HEK293T (cell line): Measurements from ENCODE around the gene CCDC146.

Experiments used
- CTCF ChIA-PET: fragments of 350-600 bp; formaldehyde crosslinking; extraction: SDS; loops from one replicate; lab custom pipeline; 2021; ENCODE audit warnings: antibody characterized with exemption, inconsistent platforms; lab: Yijun Ruan, JAX
- POLR2A ChIA-PET: fragments of 350-600 bp; formaldehyde crosslinking; extraction: SDS; loops from one replicate; lab custom pipeline; 2020; ENCODE audit warnings: antibody characterized with exemption, inconsistent platforms; lab: Yijun Ruan, JAX
- DNase-seq: peaks from one replicate; pipeline ENCODE4 v3.0.0; 2012; ENCODE audit warnings: mixed read lengths; ENCODE audit errors: extremely low spot score
- ARNT ChIP-seq: fragments of 450-650 bp; IDR thresholded peaks from 2 replicates; pipeline ENCODE4 v1.6.1; 2017; ENCODE audit warnings: mild to moderate bottlenecking
- BHLHE40 ChIP-seq: fragments of 450-650 bp; IDR thresholded peaks from 2 replicates; pipeline ENCODE4 v1.6.1; 2016; ENCODE audit warnings: mild to moderate bottlenecking, moderate library complexity, borderline replicate concordance
- CTBP1 ChIP-seq: fragments of 450-650 bp; IDR thresholded peaks from 2 replicates; pipeline ENCODE4 v1.6.1; 2016; ENCODE audit warnings: borderline replicate concordance
- ELF4 ChIP-seq: fragments of 450-650 bp; IDR thresholded peaks from 2 replicates; pipeline ENCODE4 v1.6.1; 2017; ENCODE audit warnings: antibody characterized with exemption
- FOXA1 ChIP-seq: fragments of 450-650 bp; IDR thresholded peaks from 2 replicates; pipeline ENCODE4 v1.6.1; 2016; ENCODE audit warnings: mild to moderate bottlenecking
- FOXK2 ChIP-seq: fragments of 450-650 bp; IDR thresholded peaks from 2 replicates; pipeline ENCODE4 v1.6.1; 2016; ENCODE audit warnings: mild to moderate bottlenecking
- FOXM1 ChIP-seq: fragments of 450-650 bp; IDR thresholded peaks from 2 replicates; pipeline ENCODE4 v1.6.1; 2017; ENCODE audit warnings: mild to moderate bottlenecking, borderline replicate concordance
- HDGF ChIP-seq: fragments of 450-650 bp; IDR thresholded peaks from 2 replicates; pipeline ENCODE4 v1.6.1; 2017; ENCODE audit warnings: antibody characterized with exemption, borderline replicate concordance
- L3MBTL2 ChIP-seq: fragments of 450-650 bp; conservative IDR thresholded peaks from 2 replicates; pipeline ENCODE4 v1.6.1; 2016; ENCODE audit warnings: mild to moderate bottlenecking
- LEF1 ChIP-seq: fragments of 450-650 bp; IDR thresholded peaks from 2 replicates; pipeline ENCODE4 v1.6.1; 2017; ENCODE audit warnings: mild to moderate bottlenecking, borderline replicate concordance
- NFRKB ChIP-seq: fragments of 450-650 bp; IDR thresholded peaks from 2 replicates; pipeline ENCODE4 v1.6.1; 2016; ENCODE audit warnings: mild to moderate bottlenecking, moderate library complexity
- SP1 ChIP-seq: fragments of 450-650 bp; IDR thresholded peaks from 2 replicates; pipeline ENCODE4 v1.6.1; 2017
- SUZ12 ChIP-seq: fragments of 450-650 bp; IDR thresholded peaks from 2 replicates; pipeline ENCODE4 v1.6.1; 2016; ENCODE audit warnings: mild to moderate bottlenecking
- TARDBP ChIP-seq: fragments of 450-650 bp; IDR thresholded peaks from 2 replicates; pipeline ENCODE4 v1.6.1; 2016
- ZNF384 ChIP-seq: fragments of 450-650 bp; IDR thresholded peaks from 2 replicates; pipeline ENCODE4 v1.6.1; 2016
- TF ChIP-seq, protein P1 (sequence below): fragments of 450-650 bp; IDR thresholded peaks from 2 replicates; pipeline ENCODE4 v1.6.1; 2016

Gene CCDC146

DNA sequence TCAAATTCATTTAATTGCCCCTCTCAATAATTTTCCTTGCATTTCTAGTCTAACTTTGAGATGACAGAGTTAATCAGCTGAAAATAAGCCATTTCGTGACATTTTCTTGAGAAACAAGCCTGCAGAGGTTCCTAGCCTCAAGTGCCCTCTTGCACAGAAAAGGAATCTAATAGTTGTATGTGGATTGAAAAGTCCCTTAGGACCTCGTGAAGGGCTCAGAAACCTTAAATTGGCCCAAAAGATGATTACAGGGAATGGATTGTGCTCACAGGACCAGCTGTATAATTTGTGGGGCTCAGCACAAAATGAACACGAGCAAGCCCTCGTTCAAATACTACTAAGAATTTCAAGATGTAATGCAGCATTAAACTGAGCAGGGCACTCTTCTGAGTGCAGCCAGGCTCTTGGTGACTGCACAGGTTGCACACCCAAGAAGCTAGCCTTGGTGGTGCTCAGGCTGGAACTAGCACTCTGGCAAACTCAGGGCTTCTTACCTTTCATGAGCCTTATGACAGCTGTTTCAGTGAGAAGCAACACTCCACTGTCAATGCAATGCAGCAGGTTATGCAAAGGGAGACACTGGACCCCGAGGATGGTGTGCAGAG lies 191.6 kb downstream of the CCDC146 start:
- POLR2A ChIA-PET = no interaction called here
- CTCF ChIA-PET = no interaction called here

DNA sequence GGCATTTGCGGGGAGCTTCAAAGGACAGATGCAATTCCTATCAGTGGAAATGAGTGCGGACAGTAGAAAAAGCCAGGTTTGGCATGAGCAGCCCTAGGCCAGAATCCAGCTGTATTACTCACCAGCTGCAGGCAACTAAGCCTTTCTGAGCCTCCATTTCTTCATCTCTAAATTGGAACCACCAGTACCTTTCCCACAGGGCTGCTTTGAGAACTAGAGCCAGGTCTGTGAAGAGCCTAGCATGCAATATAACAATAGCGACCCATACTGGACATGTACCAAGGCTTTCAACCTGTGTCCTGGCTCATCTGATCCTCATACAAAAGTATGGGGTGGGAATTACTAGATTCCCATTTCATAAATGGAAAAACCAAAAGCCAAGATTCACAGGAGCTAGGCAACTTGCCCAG lies 192.8 kb downstream of the CCDC146 start:
- no peak for DNase-seq
- ChIA-PET POLR2A (no interaction called here), CTCF (interaction anchor here (0.9 kb wide), 1 partner anchor 17 kb away, joined by 3 read pairs; no protein-coding TSS in a partner anchor)
- TF ChIP-seq L3MBTL2 = no peak
- TF ChIP-seq TARDBP = no peak
- no peak for TF ChIP-seq ZNF384
- TF ChIP-seq ELF4 = no peak
- no peak for TF ChIP-seq LEF1
- TF ChIP-seq FOXM1 = no peak
- TF ChIP-seq ARNT = no peak
- no peak for TF ChIP-seq FOXA1
- no peak for TF ChIP-seq NFRKB
- TF ChIP-seq HDGF = no peak
- no peak for TF ChIP-seq BHLHE40
- TF ChIP-seq CTBP1 = no peak
- no peak for TF ChIP-seq FOXK2
- TF ChIP-seq, protein P1, sequence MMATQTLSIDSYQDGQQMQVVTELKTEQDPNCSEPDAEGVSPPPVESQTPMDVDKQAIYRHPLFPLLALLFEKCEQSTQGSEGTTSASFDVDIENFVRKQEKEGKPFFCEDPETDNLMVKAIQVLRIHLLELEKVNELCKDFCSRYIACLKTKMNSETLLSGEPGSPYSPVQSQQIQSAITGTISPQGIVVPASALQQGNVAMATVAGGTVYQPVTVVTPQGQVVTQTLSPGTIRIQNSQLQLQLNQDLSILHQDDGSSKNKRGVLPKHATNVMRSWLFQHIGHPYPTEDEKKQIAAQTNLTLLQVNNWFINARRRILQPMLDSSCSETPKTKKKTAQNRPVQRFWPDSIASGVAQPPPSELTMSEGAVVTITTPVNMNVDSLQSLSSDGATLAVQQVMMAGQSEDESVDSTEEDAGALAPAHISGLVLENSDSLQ = no peak
- TF ChIP-seq SP1 = no peak
- TF ChIP-seq SUZ12 = no peak

More for the DNA sequence above, 191.6 kb downstream of the CCDC146 start:
- TF ChIP-seq FOXK2 (no peak), L3MBTL2 (no peak)
- DNase-seq = no peak

DNA sequence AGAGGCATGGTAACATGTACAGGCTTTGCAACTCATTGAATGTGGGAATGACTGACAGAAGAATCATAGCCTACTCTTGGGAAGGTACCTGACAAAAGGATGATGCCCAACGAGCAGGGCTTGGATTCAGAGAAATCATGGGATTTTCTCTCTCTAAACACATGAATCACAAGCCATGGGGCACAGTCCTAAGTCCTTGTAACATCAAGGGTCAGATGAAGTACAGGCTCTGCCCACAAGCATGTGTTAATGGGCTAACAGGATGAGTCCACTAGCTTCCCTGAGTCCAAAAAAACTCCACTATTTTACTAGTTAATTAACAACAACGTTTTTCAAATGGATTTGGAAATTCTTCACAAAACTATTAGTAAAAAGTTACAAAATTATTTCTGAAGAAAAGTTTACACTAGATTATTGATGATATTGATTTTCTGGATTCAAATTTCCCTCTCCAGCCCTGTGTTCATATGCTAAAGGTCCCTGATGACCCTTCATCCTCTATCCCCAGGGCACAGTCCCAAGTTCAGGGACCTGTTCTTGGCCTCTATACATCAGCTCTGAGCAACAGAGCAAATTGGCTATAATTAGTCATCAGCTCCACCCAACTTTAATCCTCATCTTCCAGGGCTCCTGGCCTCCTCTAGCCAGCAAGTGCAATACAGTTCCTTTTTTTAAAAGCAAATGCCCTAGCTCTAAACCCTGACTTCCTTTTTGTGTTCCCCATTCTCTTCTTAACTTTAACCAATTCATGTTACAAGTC lies 194.0 kb downstream of the CCDC146 start:
- CTCF ChIA-PET = interaction anchor here (0.6 kb wide), 1 partner anchor 124 kb away, joined by 3 read pairs; no protein-coding TSS in a partner anchor
- POLR2A ChIA-PET = no interaction called here
- DNase-seq = no peak
- TF ChIP-seq NFRKB (no peak), ARNT (no peak), SP1 (no peak), ELF4 (no peak), SUZ12 (no peak), L3MBTL2 (no peak), FOXA1 (no peak), CTBP1 (no peak), TARDBP (no peak), LEF1 (no peak)
- TF ChIP-seq, protein P1 = no peak

DNA sequence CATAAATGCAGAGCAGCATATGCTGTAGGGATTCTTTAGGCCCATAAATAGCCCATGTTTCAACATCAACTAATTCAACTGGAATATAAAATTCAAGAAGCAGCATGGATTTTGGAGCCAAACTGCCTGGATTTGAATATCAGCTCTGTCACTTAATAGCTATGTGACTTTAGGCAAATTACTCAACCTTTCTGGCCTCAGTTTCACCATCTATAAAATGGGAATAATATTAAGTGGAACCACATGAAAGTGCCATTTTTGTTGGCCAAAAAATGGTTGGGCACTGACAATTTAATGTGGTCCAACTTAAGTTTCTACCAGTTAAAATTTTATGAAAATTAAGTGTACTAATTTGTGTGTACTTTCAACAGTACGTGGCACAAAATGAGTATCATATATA lies 195.6 kb downstream of the CCDC146 start:
- DNase-seq = no peak
- TF ChIP-seq ELF4 = no peak
- no peak for TF ChIP-seq CTBP1
- TF ChIP-seq FOXM1 = no peak
- TF ChIP-seq FOXK2 = no peak
- TF ChIP-seq TARDBP = no peak
- TF ChIP-seq NFRKB = no peak
- TF ChIP-seq ARNT = no peak
- no peak for TF ChIP-seq FOXA1
- TF ChIP-seq ZNF384 = no peak
- no peak for TF ChIP-seq L3MBTL2
- TF ChIP-seq SP1 = no peak
- no peak for TF ChIP-seq SUZ12
- TF ChIP-seq HDGF = no peak
- TF ChIP-seq, protein P1 = no peak
- no peak for TF ChIP-seq BHLHE40
- TF ChIP-seq LEF1 = no peak
- CTCF ChIA-PET = interaction anchor here (0.6 kb wide), 1 partner anchor 44 kb away, joined by 3 read pairs; no protein-coding TSS in a partner anchor
- POLR2A ChIA-PET = no interaction called here

DNA sequence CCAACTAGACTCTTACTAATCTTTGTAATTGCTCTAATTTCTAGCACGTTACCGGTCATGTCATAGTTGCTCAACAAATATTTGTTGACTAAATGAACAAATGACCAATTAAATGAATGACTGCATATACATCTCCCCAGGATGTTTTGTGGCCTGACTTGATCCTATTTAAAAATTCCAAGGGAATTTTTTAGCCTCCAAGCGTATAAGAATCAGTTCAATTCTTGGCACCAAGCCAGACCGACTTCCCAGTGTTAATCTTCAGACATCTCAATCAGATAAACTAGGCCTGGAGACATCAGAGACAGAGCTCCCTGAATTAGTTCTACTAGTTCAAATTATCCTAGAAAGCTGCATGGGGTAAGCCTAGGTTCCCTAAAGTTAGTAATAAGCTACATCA lies 197.7 kb downstream of the CCDC146 start:
- TF ChIP-seq SUZ12 (no peak), ELF4 (no peak), FOXK2 (no peak), HDGF (no peak), ARNT (no peak), LEF1 (no peak)
- POLR2A ChIA-PET = no interaction called here
- CTCF ChIA-PET = interaction anchor here (0.7 kb wide), 1 partner anchor 12 kb away, joined by 3 read pairs; no protein-coding TSS in a partner anchor
- DNase-seq = no peak

DNA sequence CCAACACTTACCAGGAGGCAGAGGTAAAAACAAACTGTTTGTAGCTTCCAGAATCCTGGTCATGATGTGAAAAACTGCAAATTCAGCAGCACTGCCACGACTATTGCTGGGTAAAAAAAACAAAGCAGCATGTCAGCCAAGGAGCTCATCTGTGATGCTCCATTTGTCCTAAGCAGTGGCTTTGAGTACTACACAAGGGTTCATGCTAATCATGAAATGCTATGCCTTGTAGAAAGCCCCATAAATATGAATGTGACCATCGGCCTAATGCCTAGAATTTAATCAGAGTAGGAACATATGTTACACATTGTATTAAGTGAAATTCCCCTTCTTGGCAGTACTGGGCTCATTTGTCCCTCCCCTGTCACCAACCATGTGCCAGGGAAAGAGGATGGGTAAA lies 198.3 kb downstream of the CCDC146 start:
- TF ChIP-seq LEF1 (no peak), TARDBP (no peak), ARNT (no peak), NFRKB (no peak), HDGF (no peak), ZNF384 (no peak), BHLHE40 (no peak), CTBP1 (no peak), FOXK2 (no peak), ELF4 (no peak), SUZ12 (no peak), L3MBTL2 (no peak), FOXA1 (no peak), SP1 (no peak), FOXM1 (no peak)
- TF ChIP-seq, protein P1 = no peak
- CTCF ChIA-PET = interaction anchor here (0.7 kb wide), 1 partner anchor 11 kb away, joined by 3 read pairs; no protein-coding TSS in a partner anchor
- DNase-seq = no peak
- POLR2A ChIA-PET = no interaction called here
